ENCODE data around the gene GALC.

Gene GALC

DNA sequence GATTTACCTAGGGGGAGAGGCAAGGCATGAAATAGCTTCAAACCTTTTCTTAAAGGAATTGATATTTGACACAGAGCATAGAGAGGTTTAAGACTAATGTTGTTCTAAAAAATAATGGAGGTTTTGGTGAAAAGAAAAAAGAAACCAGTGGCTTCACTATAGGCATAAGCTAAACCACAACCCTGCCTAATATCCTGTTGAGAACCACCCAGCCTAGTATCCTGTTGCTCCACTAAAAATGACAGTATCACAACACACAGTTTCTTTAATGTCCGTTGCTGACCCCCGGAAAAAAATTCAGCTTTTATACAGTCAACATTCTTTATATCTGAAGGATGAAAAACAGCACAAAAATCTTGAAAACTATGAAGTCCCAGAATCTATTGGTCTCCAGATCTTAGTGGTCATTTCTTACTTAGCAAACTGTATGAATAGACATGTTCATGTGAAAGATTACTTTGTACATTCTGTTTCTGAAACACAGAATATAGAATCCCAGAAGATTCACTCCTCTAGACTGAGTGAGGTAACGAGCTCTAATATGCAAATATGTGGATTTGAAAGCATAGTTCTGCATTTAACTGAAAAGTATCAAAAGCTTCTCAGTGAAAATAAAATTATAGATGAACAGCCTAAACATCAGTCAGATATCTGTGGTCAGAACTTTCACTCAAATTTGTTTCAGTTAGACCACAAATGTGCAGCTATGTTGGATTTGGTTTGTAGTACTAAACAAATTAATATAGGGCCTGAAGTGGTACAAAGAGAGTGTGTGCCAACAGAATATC, 40.5 kb downstream of the GALC start:
- no peak for DNase-seq

DNA sequence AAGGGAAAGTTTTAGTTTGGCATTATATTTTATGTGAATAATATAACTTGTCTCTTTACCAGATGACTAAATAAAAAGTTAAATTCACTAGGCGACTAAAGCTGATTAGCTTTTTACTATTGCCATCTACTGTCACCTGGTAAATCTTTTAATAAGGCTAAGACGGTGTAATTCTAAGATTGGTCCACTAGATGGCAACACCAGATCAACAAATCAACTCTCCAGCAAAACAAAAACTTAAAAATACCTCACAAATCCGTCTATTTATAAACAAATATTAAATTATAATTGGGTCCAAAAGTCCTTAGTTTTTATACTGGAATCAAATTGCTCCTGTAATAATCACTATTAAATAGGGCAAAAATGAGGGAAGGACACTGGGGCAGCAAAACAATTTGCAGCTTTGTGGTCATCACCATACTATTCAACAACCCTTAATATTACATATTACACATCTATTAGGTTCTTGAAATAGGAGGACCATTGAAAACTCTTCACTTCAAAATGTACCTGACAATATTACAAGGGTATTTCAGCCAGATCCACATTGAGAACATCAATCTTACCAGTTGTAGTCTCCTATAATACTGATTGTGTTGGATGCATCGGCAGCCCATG, 47.9 kb downstream of the GALC start:
- no peak for DNase-seq

DNA sequence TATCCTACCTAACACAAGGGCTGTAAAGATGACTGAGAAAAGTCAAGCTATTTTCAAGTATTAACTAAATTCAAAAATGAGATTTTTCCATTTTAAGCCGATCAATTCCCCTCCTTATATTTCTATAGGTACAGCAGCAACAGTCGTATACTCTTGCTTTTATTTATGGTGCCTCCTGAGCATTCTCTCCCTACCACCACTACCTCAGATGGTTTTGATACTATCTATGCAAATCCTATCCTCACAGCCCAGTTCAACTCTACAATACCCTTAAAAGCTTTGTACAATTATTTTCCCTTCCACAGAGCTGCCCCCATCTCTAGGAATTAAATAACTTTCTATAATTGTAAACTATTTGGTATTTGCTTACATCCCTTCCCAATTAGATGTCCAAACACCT, 52.1 kb downstream of the GALC start:
- DNase-seq = no peak

DNA sequence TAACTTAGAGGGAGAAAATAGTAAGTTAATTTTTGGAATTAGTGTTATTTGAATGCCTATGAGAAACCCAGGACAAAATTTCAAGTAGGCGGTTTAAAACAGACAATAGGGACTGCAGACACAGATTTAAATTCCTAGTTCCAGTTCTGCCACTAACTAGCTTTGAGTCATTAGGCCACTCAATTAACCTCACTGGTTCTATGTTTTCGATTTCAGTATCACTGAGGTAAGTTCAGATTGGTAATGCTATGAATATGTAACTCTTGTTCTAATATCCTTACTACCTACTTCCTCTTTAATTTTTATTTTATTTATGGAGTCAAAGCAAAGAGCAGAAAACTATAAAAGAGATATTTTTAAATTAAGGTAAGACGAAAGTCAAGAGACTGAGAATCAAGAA, 52.6 kb downstream of the GALC start:
- no peak for DNase-seq

DNA sequence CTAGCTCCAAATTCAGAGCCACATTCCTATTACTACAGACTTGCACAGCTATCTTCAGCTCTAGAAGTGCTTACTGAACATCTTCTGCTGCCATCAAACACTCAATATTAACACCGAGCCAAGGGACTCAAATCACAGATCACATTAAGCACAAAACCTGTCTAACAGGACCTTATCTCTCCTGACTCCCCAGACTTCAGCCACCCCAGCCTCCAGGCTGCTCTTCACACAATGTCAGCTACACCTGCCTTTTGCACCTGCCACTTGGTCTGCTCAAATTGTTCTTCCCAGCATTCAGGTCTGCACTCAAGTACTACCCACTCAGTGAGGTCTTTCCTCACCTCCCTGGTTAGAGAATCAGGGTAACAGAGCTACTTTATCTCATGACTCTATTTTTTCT, 57.1 kb downstream of the GALC start:
- no peak for DNase-seq

DNA sequence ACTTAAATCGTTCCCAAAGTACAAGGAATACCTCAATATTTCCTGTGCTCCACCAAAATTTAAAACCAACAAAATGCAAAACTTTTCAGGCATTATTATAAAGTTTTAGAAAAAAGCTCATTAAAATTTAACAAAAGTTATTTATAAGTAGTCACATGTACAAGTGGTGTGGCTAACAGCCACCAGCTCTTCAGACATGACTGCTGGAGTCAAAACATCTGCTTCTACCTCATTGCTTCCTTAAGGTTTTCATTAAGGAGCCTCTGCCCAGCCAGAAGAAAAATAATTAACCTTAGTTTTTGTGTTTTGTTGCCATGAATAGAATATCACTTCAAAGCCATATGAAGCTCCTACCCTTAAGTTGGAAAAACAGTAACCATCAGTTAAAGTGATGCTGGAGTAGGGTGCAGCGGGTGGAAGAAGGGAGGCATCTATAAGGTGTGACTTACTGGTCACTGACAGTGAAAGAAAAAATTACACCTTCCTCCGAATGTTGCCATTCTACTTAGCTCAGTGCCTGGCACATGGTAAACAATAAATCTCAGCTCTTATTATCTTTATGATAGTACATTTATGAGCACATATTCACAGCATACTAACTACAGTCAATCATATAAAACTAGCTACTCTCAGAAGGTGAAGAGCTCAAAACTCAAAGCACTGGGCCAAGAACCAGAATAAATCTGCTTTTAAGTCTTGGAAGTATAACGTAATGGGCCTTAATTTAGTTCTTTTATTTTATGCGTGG, 57.7 kb downstream of the GALC start:
- no peak for DNase-seq

DNA sequence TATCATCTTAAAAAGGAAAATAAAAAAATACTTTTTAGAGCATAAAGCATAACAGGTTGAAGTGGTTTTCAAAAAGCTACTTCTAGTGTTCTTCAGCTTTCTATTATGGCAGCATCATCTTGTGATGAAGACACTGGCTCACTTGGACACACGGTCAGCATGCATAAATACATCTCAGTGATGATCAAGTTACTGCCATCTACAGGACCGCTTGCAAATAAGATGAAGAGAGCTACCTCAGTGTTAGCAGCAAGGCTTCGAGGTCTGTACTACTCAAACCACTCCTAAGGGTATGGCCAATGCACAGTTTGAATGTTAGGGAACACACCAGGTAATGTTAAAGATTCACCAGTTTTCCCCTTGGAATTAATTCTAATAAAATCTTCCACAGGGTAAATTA, 58.8 kb downstream of the GALC start:
- DNase-seq = no peak

DNA sequence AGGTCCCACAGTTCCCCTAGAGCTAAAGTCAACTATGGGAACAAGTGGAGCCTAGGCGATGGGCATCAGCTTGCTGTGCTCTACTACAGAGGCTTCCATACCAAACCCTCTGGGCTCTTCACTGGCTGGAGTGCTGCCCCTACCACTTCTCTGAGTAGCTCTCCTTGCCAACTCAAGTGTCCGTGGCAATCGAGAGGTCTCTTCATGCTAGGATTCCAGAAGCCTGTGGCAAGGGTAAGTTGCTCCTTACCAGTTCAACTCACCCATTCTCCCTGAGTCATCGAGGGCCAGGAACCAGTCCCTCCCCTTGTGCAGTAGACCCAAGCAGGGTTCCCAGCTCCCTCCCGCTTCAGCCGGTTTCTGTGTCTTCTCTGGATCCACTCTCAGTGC, 76.1 kb downstream of the GALC start:
- no peak for DNase-seq

DNA sequence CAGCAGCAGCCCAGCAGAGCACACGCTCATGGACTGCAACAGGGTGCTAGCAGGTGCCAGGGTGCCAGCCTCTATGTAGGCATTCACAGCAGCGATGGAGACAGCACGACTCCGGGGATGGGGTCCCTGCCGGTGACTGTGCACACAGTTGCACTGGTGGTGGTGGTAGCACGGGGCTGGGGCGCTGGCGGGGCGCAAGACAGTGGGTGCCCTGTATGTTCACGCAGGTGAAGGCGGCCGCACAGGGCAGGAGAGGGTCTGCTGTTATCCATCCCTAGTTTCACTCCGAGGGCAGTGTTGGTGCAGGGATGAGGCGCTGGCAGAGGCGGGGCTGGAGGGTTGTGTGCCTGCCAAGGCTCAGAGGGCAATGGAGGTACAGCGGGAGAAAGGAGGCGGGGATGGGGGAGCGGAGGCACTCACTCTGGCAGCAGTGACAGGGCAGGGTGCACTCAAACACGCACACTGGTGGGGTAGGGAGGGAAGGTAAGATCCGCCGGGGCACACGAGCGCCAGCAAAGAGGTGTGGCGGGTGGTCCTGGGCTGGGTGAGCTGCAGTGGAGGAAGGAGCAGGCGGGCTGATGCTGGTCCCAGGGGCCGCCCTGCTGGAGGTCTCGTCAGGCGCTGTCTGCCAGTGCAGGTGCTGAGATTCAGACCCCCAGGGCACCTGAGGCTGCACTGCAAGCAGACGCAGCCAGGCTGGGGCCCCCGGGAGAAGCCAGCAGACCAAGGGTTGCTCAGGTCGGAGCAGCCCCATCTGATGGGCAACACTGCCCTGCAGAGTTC, 76.7 kb downstream of the GALC start:
- DNase-seq = no peak

DNA sequence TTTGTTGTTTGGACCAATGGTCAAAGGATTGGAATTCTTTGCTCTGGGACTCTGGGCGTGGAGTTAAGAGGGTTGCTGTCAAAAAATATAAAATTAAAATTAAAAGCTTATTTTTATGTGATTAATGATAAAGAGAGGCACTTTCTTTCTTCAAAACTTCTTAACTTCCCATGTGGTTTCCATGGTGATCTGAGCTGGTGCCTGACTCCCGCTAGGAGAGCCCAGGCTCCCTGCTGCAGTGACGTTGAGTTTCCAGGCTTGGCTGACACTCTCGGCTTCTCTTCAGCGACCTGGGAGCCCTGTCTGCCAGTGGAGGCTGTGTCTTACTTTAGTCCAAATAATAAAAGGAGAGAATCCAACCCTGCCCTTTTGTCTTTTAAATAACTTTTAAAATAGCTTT, 84.4 kb downstream of the GALC start:
- DNase-seq = no peak

DNA sequence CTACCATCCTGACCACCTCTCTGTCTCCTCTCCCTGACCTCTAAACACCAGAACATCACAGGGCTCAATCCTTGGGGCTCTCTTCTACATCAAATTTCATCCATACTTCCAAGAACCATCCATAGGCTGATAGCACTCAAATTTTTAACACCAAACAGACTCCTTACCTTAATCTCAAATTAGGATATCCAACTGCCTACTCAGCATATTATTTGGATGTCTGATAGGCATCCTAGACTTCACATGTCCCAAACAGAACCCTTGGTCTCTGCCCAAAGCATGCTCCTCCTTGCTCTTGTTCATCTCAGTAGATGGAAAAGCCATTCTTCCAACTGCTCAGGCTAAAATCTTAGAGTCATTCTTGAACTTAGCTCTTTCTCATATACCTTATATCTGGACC, 91.3 kb downstream of the GALC start:
- DNase-seq = no peak

DNA sequence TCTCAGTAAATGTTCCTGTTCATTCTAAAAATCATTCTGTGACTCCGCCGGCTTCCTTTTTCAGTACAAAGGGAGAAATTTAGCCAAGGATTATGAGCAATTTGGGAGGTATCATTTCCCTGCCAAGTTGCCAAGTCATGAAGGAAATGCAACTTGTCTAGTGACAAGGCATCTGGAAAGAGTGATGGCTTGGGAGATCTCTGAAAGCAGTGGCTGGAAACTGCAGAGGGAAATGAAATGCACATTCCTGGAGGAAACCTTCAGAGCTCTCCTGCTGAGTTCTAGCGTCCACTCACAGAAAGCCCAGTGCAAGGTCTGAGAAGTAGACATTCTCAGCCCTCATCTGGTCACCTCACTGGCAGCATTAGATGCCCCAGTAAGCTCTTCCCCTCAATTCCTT, 91.7 kb downstream of the GALC start:
- DNase-seq = no peak

DNA sequence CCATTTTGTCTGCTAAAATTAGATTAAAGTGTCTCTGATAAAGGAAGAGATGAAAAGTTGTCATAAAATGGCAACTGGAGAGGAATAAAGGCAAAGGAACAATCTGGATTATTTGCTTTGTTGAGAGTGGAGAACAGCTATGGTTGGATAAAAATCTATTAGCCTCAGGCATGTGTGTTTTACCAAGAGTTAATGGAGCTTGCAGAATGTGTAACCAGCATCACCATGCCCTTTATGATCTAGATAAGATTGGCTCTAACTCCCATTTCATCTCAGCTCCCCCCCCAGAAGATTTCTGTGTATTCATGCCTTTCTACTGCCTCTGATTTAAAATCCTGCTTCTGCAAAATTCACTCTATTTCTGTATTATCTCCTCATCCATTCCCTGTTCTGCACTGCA, 93.8 kb downstream of the GALC start:
- no peak for DNase-seq

DNA sequence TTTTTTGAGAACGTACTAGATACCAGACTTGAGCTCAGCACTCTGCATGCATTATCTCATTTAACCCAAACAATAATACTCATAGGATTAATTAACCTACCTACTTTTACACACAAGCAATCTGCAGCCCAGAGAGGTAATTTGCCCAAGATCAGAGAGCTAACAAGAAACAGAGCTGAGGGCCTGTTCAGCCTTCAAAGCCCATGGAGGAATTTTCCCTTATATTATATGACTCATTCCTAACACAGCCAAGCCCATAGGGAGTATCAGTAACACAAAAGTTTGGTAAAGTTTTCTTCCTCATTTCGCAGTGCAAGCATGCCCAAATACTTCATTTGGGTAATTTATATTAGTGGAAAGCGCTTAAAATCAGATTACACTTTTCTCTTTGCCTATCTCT, 94.7 kb downstream of the GALC start:
- no peak for DNase-seq

DNA sequence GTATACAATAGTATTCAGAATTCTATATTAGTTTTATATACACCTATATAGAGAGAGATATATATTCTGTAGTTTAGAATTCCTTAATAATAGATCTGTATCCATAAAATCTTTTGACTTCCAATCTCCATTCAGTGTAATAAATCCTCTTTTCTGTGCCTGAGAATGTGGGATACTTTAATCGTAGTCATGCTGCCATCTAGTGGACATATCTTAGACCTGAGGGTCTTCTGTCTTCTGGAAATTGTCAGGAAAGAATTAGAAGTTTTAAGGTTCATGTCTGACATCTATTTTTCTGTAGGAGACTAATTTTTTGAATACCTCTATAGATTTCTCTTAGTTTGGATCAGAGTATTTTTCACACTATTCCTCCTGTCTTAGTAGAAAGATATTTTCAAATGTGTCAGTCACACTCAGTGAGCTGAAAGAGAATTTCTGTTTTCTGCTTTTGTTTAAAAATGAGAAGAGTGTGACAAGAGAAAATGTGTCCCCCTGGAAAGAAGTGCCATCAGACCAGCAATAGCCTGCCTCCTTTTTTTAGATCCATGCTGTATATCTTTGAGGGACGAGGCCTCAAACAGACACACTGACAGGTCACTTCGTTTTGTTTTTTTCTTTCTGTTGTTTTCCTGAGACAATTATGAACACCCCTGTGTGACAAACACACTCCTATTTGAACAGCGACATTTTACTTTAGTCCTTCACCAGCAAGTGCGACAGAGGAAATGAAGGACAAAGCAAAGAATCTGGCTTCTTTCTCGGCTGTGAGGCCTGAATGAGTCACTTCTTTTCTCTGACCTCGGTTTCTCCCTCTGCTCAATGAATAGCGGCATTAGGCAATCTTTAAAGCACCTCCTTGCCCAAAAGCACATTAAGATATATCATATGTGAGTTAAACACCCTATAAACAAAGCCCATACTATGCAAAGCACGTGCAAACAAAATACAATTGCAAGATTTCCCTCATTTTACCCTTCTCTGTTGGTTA, 96.3 kb downstream of the GALC start:
- no peak for DNase-seq

DNA sequence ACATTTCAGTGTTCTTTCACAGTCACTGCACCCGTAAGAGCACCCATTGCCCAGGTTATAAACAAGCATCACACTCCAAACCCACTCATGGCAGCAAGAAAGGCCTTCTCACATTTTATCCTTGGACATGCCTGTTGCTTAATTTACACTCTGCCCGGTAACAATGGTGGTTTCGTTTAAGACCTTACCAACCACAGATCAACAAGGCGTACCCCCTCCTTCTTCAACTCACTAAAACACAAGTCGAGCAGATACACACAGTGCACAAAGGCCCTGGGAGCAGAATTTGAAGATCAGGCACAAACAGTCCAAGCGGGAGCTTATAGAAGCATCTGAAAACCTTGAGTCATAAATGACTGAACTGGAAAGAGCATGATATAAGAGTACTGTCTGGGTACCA, 98.1 kb downstream of the GALC start:
- DNase-seq = no peak

DNA sequence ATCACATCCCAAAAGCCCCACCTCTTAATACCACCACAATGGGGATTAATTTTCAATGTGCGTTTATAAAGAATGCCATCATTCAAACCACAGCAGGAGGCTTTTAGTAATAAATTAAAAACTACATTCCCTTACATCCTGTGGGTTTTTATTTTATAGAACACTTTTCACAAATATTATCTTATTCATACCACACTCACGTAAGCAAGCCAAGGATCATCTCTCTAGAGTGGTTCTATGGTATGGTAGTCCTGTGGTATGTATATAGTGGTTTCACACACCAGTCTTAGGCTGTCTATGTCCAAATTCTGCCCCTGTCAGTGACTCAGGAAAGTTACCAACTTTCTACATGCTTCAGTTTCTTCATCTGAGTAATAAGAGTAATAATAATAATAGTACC, 100.2 kb downstream of the GALC start:
- no peak for DNase-seq

DNA sequence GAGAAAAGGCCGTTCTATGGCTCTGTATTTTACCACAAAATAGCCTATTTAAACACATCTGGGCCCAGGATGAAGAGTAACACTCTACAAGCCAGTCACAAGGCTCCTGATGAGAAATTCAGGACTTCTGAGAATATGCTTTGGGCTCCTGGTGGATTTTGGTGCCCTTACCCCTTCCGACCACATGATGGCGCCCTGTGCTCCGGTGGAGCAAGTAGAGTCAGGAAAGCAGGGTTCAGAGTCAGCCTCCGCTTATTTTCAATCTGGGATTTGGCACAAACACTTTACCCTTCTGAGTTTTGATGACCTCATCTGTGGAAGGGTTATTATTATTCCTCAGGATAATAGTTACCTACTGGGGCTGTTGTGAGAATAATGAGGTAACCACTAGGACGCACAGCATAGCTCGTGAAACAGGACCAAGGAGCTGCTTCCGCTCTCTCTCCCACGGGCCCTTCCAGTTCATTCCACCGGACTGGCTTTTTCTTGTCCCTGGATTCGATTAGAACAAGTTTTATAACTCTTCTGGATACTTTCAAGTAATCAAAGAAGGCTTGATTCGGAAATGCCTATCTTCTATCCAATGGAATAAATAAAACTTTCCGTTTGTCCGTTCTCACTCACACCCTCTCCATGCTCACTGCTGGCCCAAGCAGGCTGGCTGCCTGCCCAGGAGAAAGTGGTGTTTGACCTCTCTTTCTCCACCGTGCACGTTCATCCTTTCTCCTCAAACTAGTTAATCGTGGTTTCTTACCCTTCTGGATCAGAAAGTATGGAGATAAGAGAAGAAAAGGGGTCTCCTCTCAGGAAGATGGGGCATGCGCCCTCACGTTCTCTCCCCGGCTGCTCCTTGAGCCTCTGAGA, 104.6 kb downstream of the GALC start:
- no peak for DNase-seq

DNA sequence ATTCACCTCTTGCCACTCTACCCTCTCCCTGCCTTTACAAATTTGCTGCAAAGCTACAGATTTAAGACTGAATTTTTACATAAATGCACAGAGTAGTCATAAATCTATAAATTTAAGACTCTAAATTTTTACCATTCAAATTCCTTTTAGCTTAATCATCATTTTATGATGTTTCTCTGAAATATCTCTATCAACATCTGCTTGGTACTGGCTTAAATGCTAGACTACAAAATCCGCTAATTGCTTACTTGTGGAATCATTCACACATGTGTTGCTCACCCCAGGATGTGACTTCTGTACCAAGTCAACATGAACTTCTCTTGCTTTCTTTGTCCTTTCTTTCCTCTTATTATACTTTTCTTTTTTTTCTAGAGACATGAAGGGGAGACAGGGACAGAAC, 109.2 kb downstream of the GALC start:
- DNase-seq = no peak
